ENCODE measurements around the gene CEP164. TPM values are rescaled to one million over a fixed set of nuclear protein-coding genes. Genes with fewer than 3 reads are reported as not detected.
"Not testable (repeated sequence)": the region's sequence is repeated elsewhere in the genome, so short reads cannot be mapped to it uniquely, and the experiment has no call there.

Gene CEP164
- polyA plus RNA-seq, 3 donors from 2014 or later: 5.6 to 20.5 (median 11.8) TPM

DNA sequence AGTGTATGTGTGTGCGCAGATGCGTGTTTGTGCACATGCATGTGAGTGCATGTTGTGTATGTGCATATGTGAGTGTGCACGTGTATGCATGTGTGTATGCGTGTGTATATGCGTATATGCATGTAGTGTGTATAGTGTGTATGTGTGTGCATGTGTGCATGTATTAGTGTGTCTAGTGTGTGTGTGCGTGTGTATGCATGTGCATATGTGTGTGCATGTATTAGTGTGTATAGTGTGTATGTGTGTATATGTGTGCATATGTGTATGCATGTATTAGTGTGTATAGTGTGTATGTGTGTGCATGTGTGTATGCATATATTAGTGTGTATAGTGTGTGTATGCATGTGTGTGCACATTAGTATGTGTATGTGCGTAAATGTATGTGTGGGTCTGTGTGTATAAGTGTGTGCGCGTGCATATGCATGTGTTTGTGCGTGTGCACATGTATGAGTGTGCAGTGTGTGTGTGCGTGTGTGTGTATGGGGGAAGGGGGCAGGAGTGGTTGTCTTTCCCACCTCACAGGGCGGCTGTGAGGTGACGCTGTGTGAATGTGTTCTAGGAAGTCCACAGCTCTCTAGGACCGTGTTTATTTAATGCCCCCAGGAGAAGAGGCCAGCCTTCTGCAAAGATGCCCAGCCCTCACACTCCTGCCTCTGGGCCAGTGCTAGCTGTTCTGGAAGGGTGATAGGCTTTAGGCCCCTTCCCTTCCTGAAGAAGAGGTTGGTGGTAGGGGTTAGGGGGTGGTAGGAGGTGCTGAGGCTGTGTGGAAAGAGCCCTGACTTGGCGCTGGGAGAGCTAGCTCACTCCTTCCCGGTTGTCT, 114.6 kb downstream of the CEP164 start:
- H3K27ac Mint-ChIP-seq: no peak overlapping the region
- no peak for DNase-seq
- H3K4me1 Mint-ChIP-seq: no peaks in the 10 kb centered on the region
- peaks cover 0 to 11% (median 6%) of the 10 kb centered on the region in 3 donors for H3K27me3 Mint-ChIP-seq (ENCODE audit: low read depth in 3 of 3)
- H3K9me3 Mint-ChIP-seq: peaks cover 0 to 2% (median 0%) of the 10 kb centered on the region in 6 donors
- H3K4me3 Mint-ChIP-seq: no peak overlapping the region
- no peaks in the 10 kb centered on the region for H3K36me3 Mint-ChIP-seq

DNA sequence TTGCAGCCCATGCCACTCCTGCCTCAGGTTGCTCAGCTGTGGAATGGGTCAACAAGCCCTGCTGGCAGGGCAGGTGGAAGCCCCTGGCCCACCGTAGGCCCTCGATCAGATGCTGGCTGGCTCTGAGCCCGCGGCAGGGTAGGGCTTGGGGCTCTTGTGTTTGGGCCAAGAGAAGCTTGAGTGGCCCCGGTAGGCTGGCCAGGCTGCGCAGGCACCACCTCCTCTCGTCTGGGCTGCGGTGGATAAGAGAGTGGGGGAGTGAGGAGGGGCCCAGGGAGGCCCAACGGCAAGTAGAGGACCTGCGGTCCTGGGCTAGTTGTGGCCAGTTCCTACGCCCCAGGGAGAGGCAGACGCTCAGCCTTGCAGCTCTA, 115.2 kb downstream of the CEP164 start:
- peaks cover 0 to 11% (median 6%) of the 10 kb centered on the region in 3 donors for H3K27me3 Mint-ChIP-seq (ENCODE audit: low read depth in 3 of 3)
- DNase-seq: no peak
- H3K36me3 Mint-ChIP-seq: no peaks in the 10 kb centered on the region
- no peaks in the 10 kb centered on the region for H3K4me1 Mint-ChIP-seq
- H3K27ac Mint-ChIP-seq: no peak overlapping the region
- peaks cover 0 to 2% (median 0%) of the 10 kb centered on the region in 6 donors for H3K9me3 Mint-ChIP-seq
- H3K4me3 Mint-ChIP-seq: no peak overlapping the region

DNA sequence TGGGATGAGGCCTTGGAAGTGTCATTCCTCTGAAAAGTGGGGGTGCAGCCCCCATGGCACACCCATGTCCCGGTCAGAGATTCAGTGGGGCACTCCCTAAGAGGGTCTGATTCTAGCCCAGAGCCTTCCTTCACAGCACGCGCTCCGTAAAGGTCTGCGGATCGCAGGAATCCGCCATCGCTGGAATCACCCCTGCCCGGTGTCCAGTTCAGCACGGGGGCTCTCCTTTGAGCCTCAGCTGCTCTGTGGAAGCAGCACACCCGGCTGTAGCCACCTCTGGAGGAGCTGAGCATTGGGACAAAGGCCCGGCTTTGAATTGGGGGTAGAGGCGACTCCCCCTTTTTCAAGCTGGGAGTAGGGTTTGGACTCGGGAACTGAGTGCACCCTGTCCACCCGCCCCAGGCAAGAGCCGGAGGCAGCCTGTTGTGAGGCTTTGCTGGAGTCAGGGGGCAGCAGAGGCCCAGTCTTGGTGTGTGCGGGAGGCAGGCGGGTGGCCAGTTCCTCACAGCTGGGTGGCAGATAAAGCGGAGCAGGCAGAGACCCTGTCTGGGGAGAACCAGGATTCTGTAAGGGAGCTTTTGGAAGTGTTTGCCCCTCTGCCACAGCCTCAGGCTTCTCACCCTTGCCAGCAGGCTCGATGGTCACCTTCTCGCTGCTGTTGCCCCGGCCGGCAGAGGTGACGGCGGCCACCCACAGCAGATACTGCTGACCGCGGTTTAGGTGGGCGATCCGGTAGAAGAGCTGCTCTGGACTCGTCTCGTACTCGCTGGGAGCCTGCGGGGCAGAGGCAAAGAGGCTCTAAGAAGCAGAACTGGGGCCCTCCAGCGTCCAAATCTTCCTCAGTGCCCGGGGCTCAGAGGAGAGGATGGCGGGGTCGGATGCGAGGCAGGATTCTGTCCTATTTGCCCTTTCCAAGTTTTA, 115.9 kb downstream of the CEP164 start:
- H3K27ac Mint-ChIP-seq: no peak overlapping the region
- peaks cover 0 to 11% (median 6%) of the 10 kb centered on the region in 3 donors for H3K27me3 Mint-ChIP-seq (ENCODE audit: low read depth in 3 of 3)
- H3K4me3 Mint-ChIP-seq: no peak overlapping the region
- no peaks in the 10 kb centered on the region for H3K36me3 Mint-ChIP-seq
- H3K9me3 Mint-ChIP-seq: peaks cover 0 to 2% (median 0%) of the 10 kb centered on the region in 6 donors
- no peaks in the 10 kb centered on the region for H3K4me1 Mint-ChIP-seq
- no peak for DNase-seq

DNA sequence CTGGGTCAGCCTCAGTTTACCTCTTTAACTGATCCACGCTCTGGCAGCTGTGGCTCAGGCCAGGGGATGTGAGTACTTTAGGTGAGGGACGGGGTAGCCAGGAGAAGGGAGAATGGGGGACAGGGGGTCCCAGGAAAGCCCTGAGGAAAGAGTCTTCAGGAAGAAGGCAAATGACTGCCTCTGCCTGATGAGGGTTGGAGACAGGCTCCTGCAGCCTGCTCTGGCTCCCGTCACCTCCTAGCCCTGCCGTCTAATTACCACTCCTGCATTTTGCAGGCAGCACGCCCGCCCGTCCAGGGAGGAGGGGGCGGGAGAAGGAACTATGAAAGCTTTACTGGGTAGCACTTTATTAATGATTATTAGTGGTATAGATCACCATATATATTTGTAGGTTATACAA, 116.6 kb downstream of the CEP164 start:
- Mint-ChIP-seq H3K27me3 (ENCODE audit: low read depth in 3 of 3) (peaks cover 2 to 11% (median 6%) of the 10 kb centered on the region in 3 donors), H3K4me1 (no peaks in the 10 kb centered on the region), H3K4me3 (no peak overlapping the region), H3K27ac (no peak overlapping the region), H3K36me3 (no peaks in the 10 kb centered on the region), H3K9me3 (peaks cover 0 to 2% (median 0%) of the 10 kb centered on the region in 6 donors)
- no peak for DNase-seq

DNA sequence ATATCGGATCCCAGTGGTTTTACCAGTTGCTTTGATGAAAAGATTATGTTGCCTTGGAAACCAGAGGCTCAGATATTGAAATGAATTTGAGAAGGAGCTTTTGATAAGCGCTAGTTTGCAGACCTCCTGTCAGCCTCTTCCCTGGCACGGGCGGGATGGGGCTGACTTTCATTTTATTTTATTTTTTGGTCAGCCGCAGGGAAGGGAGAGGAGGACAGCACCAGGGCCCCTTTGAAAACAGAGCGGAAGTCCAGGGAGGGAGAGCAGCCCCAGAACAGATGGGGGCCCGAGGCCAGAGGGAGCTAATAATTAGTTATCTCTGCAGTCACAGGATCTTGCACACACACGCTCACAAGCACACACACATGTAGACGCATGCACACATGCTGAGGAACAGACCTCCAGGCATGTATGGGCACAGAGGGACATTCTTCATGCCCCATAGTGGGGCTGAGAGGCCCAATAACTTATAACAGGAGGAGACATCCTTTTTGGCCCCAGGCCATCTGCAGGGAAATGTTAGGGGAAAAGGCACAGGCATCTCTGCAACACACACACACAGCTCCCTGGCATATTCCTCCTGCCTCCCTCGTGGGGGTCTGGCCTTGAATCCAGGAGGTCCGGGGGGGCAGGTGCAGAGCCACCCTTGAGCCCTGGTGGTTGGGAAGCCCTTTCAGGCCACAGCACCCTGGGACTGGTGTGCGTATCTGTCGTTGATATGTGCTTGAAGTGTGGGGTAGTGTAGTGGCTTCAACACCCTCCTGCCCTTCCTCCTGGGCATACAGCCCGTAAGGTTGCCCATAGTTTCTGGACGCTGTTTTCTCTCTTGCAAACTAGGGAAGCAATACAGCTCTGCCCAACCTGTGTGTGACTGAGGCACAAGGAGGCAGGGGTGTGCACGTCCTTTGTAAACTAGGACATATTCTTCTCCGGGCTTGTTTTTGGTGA, 117.3 kb downstream of the CEP164 start:
- DNase-seq: no peak
- H3K27ac Mint-ChIP-seq: no peak overlapping the region
- no peaks in the 10 kb centered on the region for H3K36me3 Mint-ChIP-seq
- no peaks in the 10 kb centered on the region for H3K4me1 Mint-ChIP-seq
- no peak overlapping the region for H3K4me3 Mint-ChIP-seq
- H3K9me3 Mint-ChIP-seq: peaks cover 0 to 2% (median 0%) of the 10 kb centered on the region in 6 donors
- H3K27me3 Mint-ChIP-seq (ENCODE audit: low read depth in 3 of 3): peaks cover 2 to 11% (median 6%) of the 10 kb centered on the region in 3 donors

DNA sequence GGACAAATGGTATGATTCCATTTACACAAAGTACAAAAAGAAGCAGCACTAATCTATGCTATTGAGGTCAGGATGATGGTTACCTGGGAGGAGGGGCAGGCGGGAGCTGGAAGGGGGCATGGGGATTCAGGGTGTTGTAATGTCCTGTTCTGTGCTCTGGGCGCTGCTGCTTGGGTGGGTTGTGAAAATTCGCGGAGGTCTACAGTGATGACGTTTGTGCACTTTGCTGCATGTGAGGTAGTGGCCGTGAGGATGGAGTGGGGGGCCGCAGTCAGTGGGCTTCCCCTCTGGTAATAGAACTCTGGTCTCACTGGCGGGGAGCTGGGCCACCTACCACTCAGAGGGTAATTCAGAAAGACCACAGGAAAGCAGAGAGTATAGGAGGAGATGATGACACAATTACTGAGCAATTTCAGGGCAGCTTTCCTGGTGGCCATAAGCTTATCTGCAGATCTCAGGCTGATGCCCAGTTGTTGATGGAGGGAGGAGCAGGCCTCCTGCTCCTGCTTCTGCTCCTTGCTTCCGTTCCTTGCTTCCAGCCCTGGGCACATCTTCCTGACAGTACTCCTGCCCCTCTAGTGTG, 121.5 kb downstream of the CEP164 start:
- peaks cover 0 to under 1% (median 0%) of the 10 kb centered on the region in 3 donors for H3K36me3 Mint-ChIP-seq
- H3K27ac Mint-ChIP-seq: no peak overlapping the region
- H3K4me1 Mint-ChIP-seq: no peaks in the 10 kb centered on the region
- DNase-seq: no peak
- peaks cover 5 to 9% (median 5%) of the 10 kb centered on the region in 3 donors for H3K27me3 Mint-ChIP-seq (ENCODE audit: low read depth in 3 of 3)
- H3K4me3 Mint-ChIP-seq: no peak overlapping the region
- peaks cover 0 to 5% (median 0%) of the 10 kb centered on the region in 6 donors for H3K9me3 Mint-ChIP-seq

DNA sequence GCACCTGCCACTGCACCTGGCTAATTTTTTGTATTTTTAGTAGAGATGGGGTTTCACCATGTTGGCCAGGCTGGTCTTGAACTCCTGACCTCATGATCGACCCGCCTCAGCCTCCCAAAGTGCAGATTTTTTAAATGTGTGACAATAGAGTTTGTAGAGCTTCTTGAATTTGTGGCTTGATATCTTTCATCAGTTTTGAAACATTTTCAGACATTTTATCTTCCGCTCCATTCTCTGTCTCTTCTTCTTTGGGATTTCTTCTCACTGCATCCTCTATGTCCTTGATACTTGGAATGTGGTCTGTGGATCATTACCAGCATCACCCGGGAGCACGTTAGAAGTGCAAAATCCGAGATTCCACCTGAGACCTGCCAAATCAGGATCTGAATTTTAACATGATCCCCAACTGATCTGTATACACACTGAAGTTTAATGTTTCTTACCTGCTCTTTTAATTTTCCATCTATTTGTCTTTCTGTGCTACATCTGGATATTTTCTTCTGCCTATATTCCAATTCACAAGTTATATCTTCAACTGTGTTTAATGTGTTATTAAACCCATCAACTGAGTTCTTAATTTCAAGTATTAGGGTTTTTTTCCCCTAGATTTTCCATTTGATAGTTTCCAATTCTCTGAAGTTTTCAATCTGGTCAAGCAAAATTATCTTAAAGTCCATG, 126.4 kb downstream of the CEP164 start:
- Mint-ChIP-seq H3K36me3 (peaks cover 0 to 5% (median 0%) of the 10 kb centered on the region in 3 donors), H3K9me3 (peaks cover 0 to 10% (median 0%) of the 10 kb centered on the region in 6 donors), H3K27ac (no peak overlapping the region), H3K4me3 (no peak overlapping the region), H3K4me1 (no peaks in the 10 kb centered on the region), H3K27me3 (ENCODE audit: low read depth in 3 of 3) (peaks cover 2 to 10% (median 6%) of the 10 kb centered on the region in 3 donors)
- DNase-seq: no peak

DNA sequence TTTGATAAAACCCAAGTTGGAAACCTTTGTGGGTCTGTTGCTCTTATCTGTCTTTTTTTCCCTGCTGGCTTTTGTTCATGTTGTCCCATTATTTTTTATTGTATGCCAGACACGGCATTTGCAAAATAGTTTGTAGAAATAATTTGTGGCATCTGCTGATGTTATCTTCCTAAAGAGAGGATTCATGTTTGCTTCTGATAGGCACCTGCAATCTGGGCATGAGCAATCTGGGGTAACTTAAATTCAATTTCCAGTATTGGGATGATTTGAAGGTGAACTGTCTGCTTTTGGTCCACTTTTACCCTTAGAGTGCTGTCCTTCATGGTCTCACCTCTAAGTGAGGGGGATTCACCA, 126.9 kb downstream of the CEP164 start:
- Mint-ChIP-seq H3K27ac (no peak overlapping the region), H3K4me1 (no peaks in the 10 kb centered on the region), H3K27me3 (ENCODE audit: low read depth in 3 of 3) (peaks cover 2 to 10% (median 6%) of the 10 kb centered on the region in 3 donors), H3K36me3 (peaks cover 0 to 5% (median 0%) of the 10 kb centered on the region in 3 donors), H3K4me3 (no peak overlapping the region), H3K9me3 (peaks cover 0 to 10% (median 0%) of the 10 kb centered on the region in 6 donors)
- no peak for DNase-seq

DNA sequence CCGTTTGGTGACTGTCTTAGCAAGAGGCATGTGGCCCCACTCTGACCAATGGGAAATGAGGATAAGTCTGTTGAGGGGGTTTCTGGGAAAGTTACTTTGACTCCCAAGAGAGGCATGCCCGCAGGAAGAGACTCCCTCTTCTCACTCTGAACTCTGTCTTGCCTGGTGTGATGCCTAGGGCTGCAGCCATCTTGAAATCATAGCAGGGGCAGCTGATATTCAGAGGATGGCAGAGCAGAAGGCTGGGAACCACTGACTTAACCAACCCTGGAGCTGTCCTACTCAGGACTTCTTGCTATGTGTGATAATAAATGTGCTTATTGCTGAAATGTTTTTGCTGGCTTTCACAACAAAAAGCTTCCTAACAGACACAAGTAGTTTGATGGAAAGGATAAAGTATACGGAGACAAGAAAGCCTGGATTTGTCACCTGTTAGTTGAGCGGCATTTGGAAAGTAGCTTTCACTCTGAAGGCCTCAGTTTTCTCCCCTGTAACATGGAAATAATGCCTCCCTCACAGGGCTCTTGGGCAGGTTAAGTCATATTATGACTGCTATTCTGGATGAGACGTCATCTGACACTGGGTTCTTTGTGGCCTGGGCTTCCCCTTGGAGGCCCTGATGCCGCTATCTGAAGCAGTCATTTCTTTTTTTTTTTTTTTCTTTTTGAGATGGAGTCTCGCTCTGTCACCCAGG, 128.5 kb downstream of the CEP164 start:
- Mint-ChIP-seq H3K4me1 (no peaks in the 10 kb centered on the region), H3K27me3 (ENCODE audit: low read depth in 3 of 3) (peaks cover 2 to 14% (median 6%) of the 10 kb centered on the region in 3 donors), H3K4me3 (no peak overlapping the region), H3K36me3 (peaks cover 0 to 5% (median 0%) of the 10 kb centered on the region in 3 donors), H3K27ac (no peak overlapping the region), H3K9me3 (peaks cover 0 to 10% (median 0%) of the 10 kb centered on the region in 6 donors)
- DNase-seq: no peak

DNA sequence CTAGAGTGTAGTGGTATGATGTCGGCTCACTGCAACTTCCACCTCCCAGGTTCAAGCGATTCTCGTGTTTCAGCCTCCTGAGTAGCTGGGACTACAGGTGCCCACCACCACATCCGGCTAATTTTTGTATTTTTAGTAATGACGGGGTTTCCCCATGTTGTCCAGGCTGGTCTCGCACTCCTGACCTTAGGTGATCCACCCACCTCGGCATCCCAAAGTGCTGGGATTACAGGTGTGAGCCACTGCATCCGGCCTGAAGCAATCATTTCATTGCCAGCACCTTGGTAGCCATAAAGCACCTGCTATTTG, 129.0 kb downstream of the CEP164 start:
- H3K9me3 Mint-ChIP-seq, H3K4me3 Mint-ChIP-seq, H3K36me3 Mint-ChIP-seq, H3K4me1 Mint-ChIP-seq, DNase-seq, H3K27ac Mint-ChIP-seq: not testable (repeated sequence)
- H3K27me3 Mint-ChIP-seq (ENCODE audit: low read depth in 3 of 3): peaks cover 2 to 14% (median 6%) of the 10 kb centered on the region in 3 donors

DNA sequence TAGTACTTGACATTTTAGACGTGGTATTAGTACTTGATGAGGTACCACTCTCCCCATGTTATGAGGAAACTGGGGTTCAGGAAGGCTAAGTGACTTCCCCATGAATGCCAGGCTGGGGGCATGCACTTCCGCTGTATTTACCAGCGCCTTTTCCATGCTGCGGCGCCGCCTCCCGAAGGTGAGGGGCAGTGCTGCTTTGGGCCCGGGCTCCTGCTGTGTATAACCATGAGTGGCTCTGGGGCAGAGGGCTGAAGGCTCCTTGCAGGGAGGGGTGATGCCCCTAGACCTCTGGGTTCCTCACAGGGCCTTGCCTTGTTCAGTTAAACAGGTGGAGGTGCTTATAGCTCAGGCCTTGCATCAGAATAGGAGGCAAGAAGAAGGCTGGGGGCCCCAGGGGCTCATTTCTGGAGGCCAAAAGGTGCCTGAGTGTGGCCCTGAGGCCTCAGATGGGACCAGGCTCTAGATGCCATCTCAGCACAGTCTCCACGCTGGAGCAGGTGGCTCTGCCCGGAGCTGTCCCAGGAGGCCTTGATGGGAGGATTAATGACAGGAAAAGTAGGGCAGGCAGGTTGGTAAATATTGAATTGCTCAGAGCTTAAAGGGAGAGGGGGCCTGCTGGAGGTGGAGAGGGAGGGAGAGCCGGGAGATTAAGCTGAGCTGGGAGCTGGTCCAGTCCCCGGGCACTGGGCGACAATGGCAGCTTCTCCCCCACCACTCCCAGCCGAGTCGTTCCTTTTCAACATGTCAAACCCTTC, 129.6 kb downstream of the CEP164 start:
- Mint-ChIP-seq H3K27me3 (ENCODE audit: low read depth in 3 of 3) (peaks cover 2 to 14% (median 6%) of the 10 kb centered on the region in 3 donors), H3K27ac (no peak overlapping the region), H3K9me3 (peaks cover 0 to 10% (median 0%) of the 10 kb centered on the region in 6 donors), H3K36me3 (peaks cover 0 to 5% (median 0%) of the 10 kb centered on the region in 3 donors), H3K4me1 (no peaks in the 10 kb centered on the region), H3K4me3 (no peak overlapping the region)
- DNase-seq: no peak
